HepG2 (cell line): ENCODE data around the gene CFAP97. TPM values are rescaled to one million over a fixed set of nuclear protein-coding genes. Genes with fewer than 3 reads are reported as not detected.

Experiments
- AGO2 ChIP-seq: fragments of 200-400 bp; formaldehyde crosslinking; optimal IDR thresholded peaks from 2 replicates; pipeline ENCODE3; 2017; ENCODE audit warnings: mild to moderate bottlenecking, low read depth, low read length, moderate library complexity
- BCL3 ChIP-seq: sonication (generic); formaldehyde crosslinking; IDR thresholded peaks from 2 replicates; pipeline ENCODE4 v1.5.1; 2020; ENCODE audit warnings: mild to moderate bottlenecking, missing genetic modification reagents, moderate library complexity
- CCDC6 ChIP-seq: sonication (generic); formaldehyde crosslinking; IDR thresholded peaks from 2 replicates; pipeline ENCODE4 v1.8.1; 2022; ENCODE audit warnings: mild to moderate bottlenecking, missing genetic modification reagents, moderate library complexity
- CEBPZ ChIP-seq: IDR thresholded peaks from 2 replicates; pipeline ENCODE4 v1.6.1; 2012; ENCODE audit warnings: low read length, improper control_type of control experiment
- DR1 ChIP-seq: sonication (generic); formaldehyde crosslinking; IDR thresholded peaks from 2 replicates; pipeline ENCODE4 v1.8.0; 2021; ENCODE audit warnings: mild to moderate bottlenecking, missing genetic modification reagents, inconsistent platforms
- GMEB2 ChIP-seq: IDR thresholded peaks from 2 replicates; pipeline ENCODE4 v1.6.1; 2016; ENCODE audit warnings: missing biosample characterization, missing genetic modification reagents, low read depth
- JUN ChIP-seq: sonication (generic); formaldehyde crosslinking; IDR thresholded peaks from 2 replicates; pipeline ENCODE4 v1.4.0; 2020; ENCODE audit warnings: mild to moderate bottlenecking, missing genetic modification reagents
- KAT8 ChIP-seq: IDR thresholded peaks from 2 replicates; pipeline ENCODE4 v1.6.1; 2016; ENCODE audit warnings: missing genetic modification reagents, missing compliant biosample characterization
- SIX4 ChIP-seq: sonication (generic); formaldehyde crosslinking; IDR thresholded peaks from 2 replicates; pipeline ENCODE4 v1.4.0; 2020; ENCODE audit warnings: missing genetic modification reagents
- SMAD9 ChIP-seq: sonication (generic); formaldehyde crosslinking; IDR thresholded peaks from 2 replicates; pipeline ENCODE4 v1.5.1; 2020; ENCODE audit warnings: mild to moderate bottlenecking, missing genetic modification reagents
- TARDBP ChIP-seq: sonication (generic); formaldehyde crosslinking; IDR thresholded peaks from 2 replicates; pipeline ENCODE4 v1.8.0; 2022; ENCODE audit warnings: mild to moderate bottlenecking, missing genetic modification reagents
- TCF7 ChIP-seq: sonication (generic); IDR thresholded peaks from 2 replicates; pipeline ENCODE4 v1.6.1; 2016; ENCODE audit warnings: antibody characterized with exemption, low read depth
- TCF7L2 ChIP-seq: IDR thresholded peaks from 2 replicates; pipeline ENCODE4 v1.6.1; 2011; ENCODE audit warnings: mild to moderate bottlenecking, low read depth, low read length, moderate library complexity
- TOE1 ChIP-seq: sonication (generic); formaldehyde crosslinking; IDR thresholded peaks from 2 replicates; pipeline ENCODE4 v1.4.0; 2020; ENCODE audit warnings: mild to moderate bottlenecking, missing genetic modification reagents
- ZFP1 ChIP-seq: IDR thresholded peaks from 2 replicates; pipeline ENCODE4 v1.6.1; 2016
- ZNF232 ChIP-seq: sonication (generic); formaldehyde crosslinking; IDR thresholded peaks from 2 replicates; pipeline ENCODE4 v1.4.0; 2020; ENCODE audit warnings: missing genetic modification reagents, borderline replicate concordance
- ZNF446 ChIP-seq: sonication (generic); formaldehyde crosslinking; IDR thresholded peaks from 2 replicates; pipeline ENCODE4 v1.5.0; 2020; ENCODE audit warnings: mild to moderate bottlenecking, missing genetic modification reagents
- ZNF496 ChIP-seq: sonication (generic); formaldehyde crosslinking; IDR thresholded peaks from 2 replicates; pipeline ENCODE4 v1.8.1; 2023; ENCODE audit warnings: mild to moderate bottlenecking, moderate library complexity, missing genetic modification reagents; ENCODE audit not compliant: insufficient replicate concordance
- ZNF543 ChIP-seq: sonication (generic); formaldehyde crosslinking; IDR thresholded peaks from 2 replicates; pipeline ENCODE4 v1.4.0; 2020; ENCODE audit warnings: mild to moderate bottlenecking, missing genetic modification reagents
- ZNF550 ChIP-seq: sonication (generic); formaldehyde crosslinking; IDR thresholded peaks from 2 replicates; pipeline ENCODE4 v1.4.0; 2020; ENCODE audit warnings: mild to moderate bottlenecking, missing genetic modification reagents, borderline replicate concordance
- ZNF605 ChIP-seq: sonication (generic); formaldehyde crosslinking; IDR thresholded peaks from 2 replicates; pipeline ENCODE4 v1.8.0; 2022; ENCODE audit warnings: mild to moderate bottlenecking, missing genetic modification reagents
- ZNF784 ChIP-seq: sonication (generic); formaldehyde crosslinking; IDR thresholded peaks from 2 replicates; pipeline ENCODE4 v1.5.1; 2020; ENCODE audit warnings: missing genetic modification reagents, mild to moderate bottlenecking, borderline replicate concordance
- ZNF839 ChIP-seq: sonication (generic); formaldehyde crosslinking; IDR thresholded peaks from 2 replicates; pipeline ENCODE4 v1.4.0; 2020; ENCODE audit warnings: missing genetic modification reagents, mild to moderate bottlenecking, borderline replicate concordance
- ZSCAN25 ChIP-seq: sonication (generic); formaldehyde crosslinking; IDR thresholded peaks from 2 replicates; pipeline ENCODE4 v1.8.0; 2022; ENCODE audit warnings: mild to moderate bottlenecking, missing genetic modification reagents
- polyA plus RNA-seq, 8 experiments: library from polyadenylated mRNA; depleted of rRNA in 3 of 8; stranded (reverse) in 7 of 8; unstranded in 1 of 8; fragments of >200 nt; fragmentation: Illumina TruSeq in 4 of 8; extraction: Trizol in 4 of 8; gene quantifications; 2 replicates each; pipeline versions ENCODE4 v1.2.1 to v1.2.3, GENCODE V29; 2011 to 2016; ENCODE audit warnings: low read depth in 4 of 8, missing spikeins in 1 of 8, mixed read lengths in 1 of 8; ENCODE audit not compliant: insufficient read depth in 1 of 8
- total RNA-seq, 5 experiments: library from RNA; depleted of rRNA; stranded (reverse); fragments of >200 nt; fragmentation: Illumina TruSeq; extraction: Trizol; gene quantifications; 2 replicates each; pipeline ENCODE4 v1.2.3, GENCODE V29; 2016; ENCODE audit warnings: low read depth in 1 of 5

Gene CFAP97
- total and polyA plus RNA-seq, 2 of the 13 experiments (the other 11 are each of a cell fraction or from before 2014, with no cell fraction given), result 32.1 to 44.4 TPM

- peak; percentile 84 for TF ChIP-seq ZNF784 (CRISPR knock-in tag)
- TF ChIP-seq ZNF550 (CRISPR knock-in tag), result no peak
- TF ChIP-seq BCL3 (CRISPR knock-in tag), result peak; percentile 92
- TF ChIP-seq KAT8 (CRISPR knock-in tag), result 0 out of 2 replicates have a peak, but pooled peaks have one; percentile 24
- no peak for TF ChIP-seq TCF7
- no peak for TF ChIP-seq DR1
- TF ChIP-seq ZNF543 (CRISPR knock-in tag), result no peak
- TF ChIP-seq ZNF446 (CRISPR knock-in tag), result peak; percentile 32; the same call in 1 of the 2 replicates
- 0 out of 2 replicates have a peak, but pooled peaks have one; percentile 36 for TF ChIP-seq TARDBP (CRISPR knock-in tag)
- no peak; the same call in 1 of the 2 replicates for TF ChIP-seq ZNF605 (CRISPR knock-in tag)
- TF ChIP-seq CCDC6 (CRISPR knock-in tag), result peak; percentile 90; the same call in 1 of the 2 replicates
- TF ChIP-seq CEBPZ, result no peak
- TF ChIP-seq SIX4 (CRISPR knock-in tag), result no peak
- no peak for TF ChIP-seq GMEB2 (CRISPR knock-in tag)
- no peak for TF ChIP-seq TCF7L2
- 0 out of 2 replicates have a peak, but pooled peaks have one; percentile 44 for TF ChIP-seq ZNF232 (CRISPR knock-in tag)
- TF ChIP-seq SMAD9 (CRISPR knock-in tag), result no peak
- no peak for TF ChIP-seq ZNF839
- no peak; the same call in 1 of the 2 replicates for TF ChIP-seq JUN
- no peak for TF ChIP-seq ZFP1 (CRISPR knock-in tag)
- TF ChIP-seq ZNF496 (CRISPR knock-in tag), result no peak
- peak; percentile 91 for TF ChIP-seq AGO2
- no peak for TF ChIP-seq TOE1 (CRISPR knock-in tag)
- TF ChIP-seq ZSCAN25, result no peak
Observed at GRCh38 chr4:185203486-185204237, at the start of gene CFAP97 (continued).
